ENCODE measurements around the gene EPS8L3. TPM values are rescaled to one million over a fixed set of nuclear protein-coding genes. Genes with fewer than 3 reads are reported as not detected.

The EPS8L3 gene
- total and polyA plus RNA-seq, 9 of the 15 experiments (the other 6 are each of a cell fraction or from before 2014, with no cell fraction given) = 0.09 to 0.42 (median 0.14) TPM; not detected in 5

GRCh38 chr1:109776911-109777310, 13.2 kb upstream of the EPS8L3 start (continued):
- TF ChIP-seq, protein P1, sequence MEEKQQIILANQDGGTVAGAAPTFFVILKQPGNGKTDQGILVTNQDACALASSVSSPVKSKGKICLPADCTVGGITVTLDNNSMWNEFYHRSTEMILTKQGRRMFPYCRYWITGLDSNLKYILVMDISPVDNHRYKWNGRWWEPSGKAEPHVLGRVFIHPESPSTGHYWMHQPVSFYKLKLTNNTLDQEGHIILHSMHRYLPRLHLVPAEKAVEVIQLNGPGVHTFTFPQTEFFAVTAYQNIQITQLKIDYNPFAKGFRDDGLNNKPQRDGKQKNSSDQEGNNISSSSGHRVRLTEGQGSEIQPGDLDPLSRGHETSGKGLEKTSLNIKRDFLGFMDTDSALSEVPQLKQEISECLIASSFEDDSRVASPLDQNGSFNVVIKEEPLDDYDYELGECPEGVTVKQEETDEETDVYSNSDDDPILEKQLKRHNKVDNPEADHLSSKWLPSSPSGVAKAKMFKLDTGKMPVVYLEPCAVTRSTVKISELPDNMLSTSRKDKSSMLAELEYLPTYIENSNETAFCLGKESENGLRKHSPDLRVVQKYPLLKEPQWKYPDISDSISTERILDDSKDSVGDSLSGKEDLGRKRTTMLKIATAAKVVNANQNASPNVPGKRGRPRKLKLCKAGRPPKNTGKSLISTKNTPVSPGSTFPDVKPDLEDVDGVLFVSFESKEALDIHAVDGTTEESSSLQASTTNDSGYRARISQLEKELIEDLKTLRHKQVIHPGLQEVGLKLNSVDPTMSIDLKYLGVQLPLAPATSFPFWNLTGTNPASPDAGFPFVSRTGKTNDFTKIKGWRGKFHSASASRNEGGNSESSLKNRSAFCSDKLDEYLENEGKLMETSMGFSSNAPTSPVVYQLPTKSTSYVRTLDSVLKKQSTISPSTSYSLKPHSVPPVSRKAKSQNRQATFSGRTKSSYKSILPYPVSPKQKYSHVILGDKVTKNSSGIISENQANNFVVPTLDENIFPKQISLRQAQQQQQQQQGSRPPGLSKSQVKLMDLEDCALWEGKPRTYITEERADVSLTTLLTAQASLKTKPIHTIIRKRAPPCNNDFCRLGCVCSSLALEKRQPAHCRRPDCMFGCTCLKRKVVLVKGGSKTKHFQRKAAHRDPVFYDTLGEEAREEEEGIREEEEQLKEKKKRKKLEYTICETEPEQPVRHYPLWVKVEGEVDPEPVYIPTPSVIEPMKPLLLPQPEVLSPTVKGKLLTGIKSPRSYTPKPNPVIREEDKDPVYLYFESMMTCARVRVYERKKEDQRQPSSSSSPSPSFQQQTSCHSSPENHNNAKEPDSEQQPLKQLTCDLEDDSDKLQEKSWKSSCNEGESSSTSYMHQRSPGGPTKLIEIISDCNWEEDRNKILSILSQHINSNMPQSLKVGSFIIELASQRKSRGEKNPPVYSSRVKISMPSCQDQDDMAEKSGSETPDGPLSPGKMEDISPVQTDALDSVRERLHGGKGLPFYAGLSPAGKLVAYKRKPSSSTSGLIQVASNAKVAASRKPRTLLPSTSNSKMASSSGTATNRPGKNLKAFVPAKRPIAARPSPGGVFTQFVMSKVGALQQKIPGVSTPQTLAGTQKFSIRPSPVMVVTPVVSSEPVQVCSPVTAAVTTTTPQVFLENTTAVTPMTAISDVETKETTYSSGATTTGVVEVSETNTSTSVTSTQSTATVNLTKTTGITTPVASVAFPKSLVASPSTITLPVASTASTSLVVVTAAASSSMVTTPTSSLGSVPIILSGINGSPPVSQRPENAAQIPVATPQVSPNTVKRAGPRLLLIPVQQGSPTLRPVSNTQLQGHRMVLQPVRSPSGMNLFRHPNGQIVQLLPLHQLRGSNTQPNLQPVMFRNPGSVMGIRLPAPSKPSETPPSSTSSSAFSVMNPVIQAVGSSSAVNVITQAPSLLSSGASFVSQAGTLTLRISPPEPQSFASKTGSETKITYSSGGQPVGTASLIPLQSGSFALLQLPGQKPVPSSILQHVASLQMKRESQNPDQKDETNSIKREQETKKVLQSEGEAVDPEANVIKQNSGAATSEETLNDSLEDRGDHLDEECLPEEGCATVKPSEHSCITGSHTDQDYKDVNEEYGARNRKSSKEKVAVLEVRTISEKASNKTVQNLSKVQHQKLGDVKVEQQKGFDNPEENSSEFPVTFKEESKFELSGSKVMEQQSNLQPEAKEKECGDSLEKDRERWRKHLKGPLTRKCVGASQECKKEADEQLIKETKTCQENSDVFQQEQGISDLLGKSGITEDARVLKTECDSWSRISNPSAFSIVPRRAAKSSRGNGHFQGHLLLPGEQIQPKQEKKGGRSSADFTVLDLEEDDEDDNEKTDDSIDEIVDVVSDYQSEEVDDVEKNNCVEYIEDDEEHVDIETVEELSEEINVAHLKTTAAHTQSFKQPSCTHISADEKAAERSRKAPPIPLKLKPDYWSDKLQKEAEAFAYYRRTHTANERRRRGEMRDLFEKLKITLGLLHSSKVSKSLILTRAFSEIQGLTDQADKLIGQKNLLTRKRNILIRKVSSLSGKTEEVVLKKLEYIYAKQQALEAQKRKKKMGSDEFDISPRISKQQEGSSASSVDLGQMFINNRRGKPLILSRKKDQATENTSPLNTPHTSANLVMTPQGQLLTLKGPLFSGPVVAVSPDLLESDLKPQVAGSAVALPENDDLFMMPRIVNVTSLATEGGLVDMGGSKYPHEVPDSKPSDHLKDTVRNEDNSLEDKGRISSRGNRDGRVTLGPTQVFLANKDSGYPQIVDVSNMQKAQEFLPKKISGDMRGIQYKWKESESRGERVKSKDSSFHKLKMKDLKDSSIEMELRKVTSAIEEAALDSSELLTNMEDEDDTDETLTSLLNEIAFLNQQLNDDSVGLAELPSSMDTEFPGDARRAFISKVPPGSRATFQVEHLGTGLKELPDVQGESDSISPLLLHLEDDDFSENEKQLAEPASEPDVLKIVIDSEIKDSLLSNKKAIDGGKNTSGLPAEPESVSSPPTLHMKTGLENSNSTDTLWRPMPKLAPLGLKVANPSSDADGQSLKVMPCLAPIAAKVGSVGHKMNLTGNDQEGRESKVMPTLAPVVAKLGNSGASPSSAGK (IDR thresholded peaks at IDR 0.05) = no peak
- TF ChIP-seq TCFL5 (CRISPR knock-in tag; conservative IDR thresholded peaks at IDR 0.05) = no peak
- TF ChIP-seq FOXM1 (IDR thresholded peaks at IDR 0.05; ENCODE audit: low read depth) = no peak
- no peak for TF ChIP-seq FOXM1 (CRISPR knock-in tag; IDR thresholded peaks at IDR 0.05; ENCODE audit: low read depth)
- no peak for TF ChIP-seq LCOR (CRISPR knock-in tag; IDR thresholded peaks at IDR 0.05)
- TF ChIP-seq ZNF143 (CRISPR knock-in tag; IDR thresholded peaks at IDR 0.05) = no peak
- TF ChIP-seq MLLT1 (IDR thresholded peaks at IDR 0.05) = no peak
